H1 (cell line): ENCODE measurements around the gene LAMP1. TPM values are rescaled to one million over a fixed set of nuclear protein-coding genes. Genes with fewer than 3 reads are reported as not detected.

Experiments used
- CTCF ChIA-PET: fragments of 300-600 bp; sonication (Branson Sonifier 250); formaldehyde crosslinking; loops from one replicate; lab custom pipeline; 2021; ENCODE audit not compliant: partially characterized antibody; lab: Charles Lee
- POLR2A ChIA-PET: fragments of 300-600 bp; sonication (Branson Sonifier 250); formaldehyde crosslinking; loops from one replicate; lab custom pipeline; 2021; ENCODE audit warnings: inconsistent platforms; ENCODE audit not compliant: partially characterized antibody; lab: Charles Lee
- DNase-seq, 2 experiments: peaks; one replicate each; pipeline versions ENCODE4 v3.0.0 to v3.0.0-alpha.2; 2010 to 2022; ENCODE audit warnings: low spot score in 2 of 2, low read depth in 1 of 2, mixed read lengths in 1 of 2
- FAIRE-seq: peaks from 2 replicates; lab custom pipeline; 2011; peaks lifted over from hg19 to GRCh38; lab: Jason Lieb, UNC
- H2AFZ ChIP-seq: 2 replicates; pipeline ENCODE4 v1.8.1; 2012; ENCODE audit warnings: low read length, inconsistent platforms
- H2AK5ac ChIP-seq: 2 replicates; pipeline ENCODE4 v1.6.1; 2013; ENCODE audit warnings: low read depth, low read length
- H2BK120ac ChIP-seq: replicated peaks from 2 replicates; pipeline ENCODE3; 2013; ENCODE audit warnings: low read depth, low read length, inconsistent platforms
- H2BK12ac ChIP-seq: 2 replicates; pipeline ENCODE4 v1.6.1; 2013; ENCODE audit warnings: low read depth, low read length
- H2BK15ac ChIP-seq: 2 replicates; pipeline ENCODE4 v1.6.1; 2013; ENCODE audit warnings: low read length
- H2BK20ac ChIP-seq: 2 replicates; pipeline ENCODE4 v1.6.1; 2013; ENCODE audit warnings: low read length
- H2BK5ac ChIP-seq: 2 replicates; pipeline ENCODE4 v1.6.1; 2013; ENCODE audit warnings: low read depth, low read length
- H3K14ac ChIP-seq: 2 replicates; pipeline ENCODE4 v1.6.1; 2013; ENCODE audit warnings: inconsistent platforms; ENCODE audit not compliant: insufficient read length
- H3K18ac ChIP-seq: 2 replicates; pipeline ENCODE4 v1.6.1; 2013; ENCODE audit warnings: low read length; ENCODE audit errors: extremely low read depth
- H3K23ac ChIP-seq: 2 replicates; pipeline ENCODE4 v1.6.1; 2013; ENCODE audit warnings: inconsistent platforms; ENCODE audit not compliant: insufficient read length
- H3K23me2 ChIP-seq: 2 replicates; pipeline ENCODE4 v1.6.1; 2013; ENCODE audit warnings: low read depth, low read length
- H3K27ac ChIP-seq: 2 replicates; pipeline ENCODE4 v1.6.1; 2011; ENCODE audit warnings: low read depth, low read length, inconsistent platforms
- H3K27me3 ChIP-seq, 4 experiments: replicated peaks in 1 of 4; 1 replicate in 1 of 4; 2 replicates in 3 of 4; pipeline versions ENCODE4 v1.6.1 to v1.8.1; 2011 to 2013; ENCODE audit warnings: low read length in 3 of 4, mild to moderate bottlenecking in 3 of 4, inconsistent platforms in 2 of 4, mixed read lengths in 2 of 4, moderate library complexity in 1 of 4; ENCODE audit not compliant: control insufficient read depth in 3 of 4, insufficient read depth in 3 of 4; ENCODE audit errors: extremely low read depth in 1 of 4
- H3K36me3 ChIP-seq, 4 experiments: 2 replicates each; pipeline versions ENCODE4 v1.6.1 to v1.8.1; 2011 to 2013; ENCODE audit warnings: mild to moderate bottlenecking in 4 of 4, low read length in 3 of 4, moderate library complexity in 2 of 4, control low read depth in 1 of 4, inconsistent platforms in 1 of 4; ENCODE audit not compliant: insufficient read depth in 4 of 4, control insufficient read depth in 2 of 4
- H3K4ac ChIP-seq: replicated peaks from 2 replicates; pipeline ENCODE3; 2013; ENCODE audit warnings: low read length, low read depth, mixed read lengths, inconsistent platforms; ENCODE audit not compliant: insufficient read length
- H3K4me1 ChIP-seq, 4 experiments: replicated peaks in 1 of 4; 1 replicate in 1 of 4; 2 replicates in 3 of 4; pipeline versions ENCODE4 v1.6.1 to v1.8.1; 2011 to 2013; ENCODE audit warnings: low read length in 3 of 4, inconsistent platforms in 2 of 4, mixed read lengths in 1 of 4; ENCODE audit not compliant: insufficient read depth in 4 of 4, control insufficient read depth in 3 of 4
- H3K4me2 ChIP-seq, 2 experiments: 2 replicates each; pipeline versions ENCODE4 v1.6.1 to v1.8.1; 2011 to 2013; ENCODE audit warnings: low read depth in 2 of 2, low read length in 2 of 2, control low read depth in 1 of 2, inconsistent platforms in 1 of 2, mild to moderate bottlenecking in 1 of 2; ENCODE audit not compliant: insufficient read depth in 1 of 2
- H3K4me3 ChIP-seq, 4 experiments: fragments of 200-600, 300-600 bp in 1 of 4; sonication (generic), shearing (Covaris generic), sonication (Bioruptor Twin) in 1 of 4; 2 replicates each; pipeline versions ENCODE4 v1.5.1 to v1.8.1; 2011 to 2016; ENCODE audit warnings: low read length in 4 of 4, low read depth in 3 of 4, control low read depth in 2 of 4, inconsistent platforms in 2 of 4, mild to moderate bottlenecking in 2 of 4, mixed read lengths in 1 of 4, moderate library complexity in 1 of 4; ENCODE audit not compliant: insufficient read depth in 2 of 4; ENCODE audit errors: extremely low read depth in 1 of 4
- H3K56ac ChIP-seq: replicated peaks from 2 replicates; pipeline ENCODE3; 2013; ENCODE audit warnings: low read depth, mild to moderate bottlenecking, mixed read lengths, low read length, inconsistent platforms; ENCODE audit not compliant: insufficient read length
- H3K79me1 ChIP-seq: 2 replicates; pipeline ENCODE4 v1.6.1; 2013; ENCODE audit warnings: low read depth, low read length, control low read depth
- H3K79me2 ChIP-seq, 2 experiments: 2 replicates each; pipeline versions ENCODE4 v1.6.1 to v1.8.1; 2012 to 2013; ENCODE audit warnings: low read length in 2 of 2, mild to moderate bottlenecking in 2 of 2, inconsistent platforms in 1 of 2; ENCODE audit not compliant: insufficient read depth in 2 of 2, control insufficient read depth in 1 of 2
- H3K9ac ChIP-seq, 4 experiments: replicated peaks in 1 of 4; 1 replicate in 1 of 4; 2 replicates in 3 of 4; pipeline versions ENCODE4 v1.6.1 to v1.8.1; 2011 to 2013; ENCODE audit warnings: low read depth in 3 of 4, low read length in 3 of 4, control low read depth in 2 of 4, mild to moderate bottlenecking in 2 of 4, moderate library complexity in 2 of 4, inconsistent platforms in 1 of 4; ENCODE audit errors: extremely low read depth in 1 of 4
- H3K9me3 ChIP-seq, 2 experiments: 2 replicates each; pipeline versions ENCODE4 v1.6.1 to v1.8.1; 2012 to 2013; ENCODE audit warnings: mild to moderate bottlenecking in 2 of 2, moderate library complexity in 2 of 2, control low read depth in 1 of 2, inconsistent platforms in 1 of 2, low read depth in 1 of 2, low read length in 1 of 2, mixed read lengths in 1 of 2; ENCODE audit not compliant: insufficient read depth in 2 of 2
- H4K20me1 ChIP-seq, 2 experiments: replicated peaks in 1 of 2; 2 replicates each; pipeline versions ENCODE3 to v1.8.1; 2011 to 2013; ENCODE audit warnings: inconsistent platforms in 2 of 2, low read length in 2 of 2, mild to moderate bottlenecking in 1 of 2; ENCODE audit not compliant: insufficient read depth in 2 of 2, control insufficient read depth in 1 of 2
- H4K5ac ChIP-seq: 2 replicates; pipeline ENCODE4 v1.6.1; 2013; ENCODE audit warnings: low read length, low read depth, mixed read lengths, inconsistent platforms; ENCODE audit not compliant: insufficient read length
- H4K8ac ChIP-seq: 2 replicates; pipeline ENCODE4 v1.8.0; 2013; ENCODE audit warnings: mild to moderate bottlenecking, moderate library complexity, low read length, inconsistent platforms; ENCODE audit not compliant: insufficient read depth; ENCODE audit errors: extremely low read depth
- H4K91ac ChIP-seq: replicated peaks from 2 replicates; pipeline ENCODE3; 2013; ENCODE audit warnings: low read length, mixed read lengths, inconsistent platforms; ENCODE audit not compliant: insufficient read length
- CBX5 ChIP-seq: fragments of 300-800, 300-1000 bp; sonication (generic); IDR thresholded peaks from 2 replicates; pipeline ENCODE4 v1.7.1; 2016; ENCODE audit warnings: antibody characterized with exemption, low read length, low read depth
- FOSL1 ChIP-seq: IDR thresholded peaks from 2 replicates; pipeline ENCODE4 v1.6.1; 2011; ENCODE audit warnings: mild to moderate bottlenecking, low read depth, low read length, moderate library complexity; ENCODE audit not compliant: insufficient read depth
- RAD21 ChIP-seq, 2 experiments: IDR thresholded peaks in 1 of 2; conservative IDR thresholded peaks in 1 of 2; 2 replicates each; pipeline ENCODE4 v1.6.1; 2011; ENCODE audit warnings: low read depth in 2 of 2, low read length in 2 of 2, improper control_type of control experiment in 1 of 2, inconsistent platforms in 1 of 2, mild to moderate bottlenecking in 1 of 2, moderate library complexity in 1 of 2
- TEAD4 ChIP-seq: IDR thresholded peaks from 2 replicates; pipeline ENCODE4 v1.6.1; 2012; ENCODE audit warnings: low read depth, low read length, inconsistent platforms, mixed read lengths
- YY1 ChIP-seq: IDR thresholded peaks from 2 replicates; pipeline ENCODE4 v1.6.1; 2011; ENCODE audit warnings: low read depth, mild to moderate bottlenecking, low read length
- WGBS, 2 experiments: shearing (Covaris generic) in 1 of 2; methylation state at CpG; one replicate each; pipeline versions ENCODE4 v1.1.6 to v1.1.7; 2013 to 2015; ENCODE audit warnings: low lambda C conversion rate in 2 of 2, mixed read lengths in 2 of 2, inconsistent platforms in 1 of 2, low coverage in 1 of 2, missing lambda C conversion rate in 1 of 2; ENCODE audit not compliant: insufficient replicate concordance in 2 of 2, insufficient coverage in 1 of 2, insufficient read length in 1 of 2; ENCODE audit errors: extremely low coverage in 1 of 2, missing lambda C conversion rate in 1 of 2; 5-methylcytosine and 5-hydroxymethylcytosine counted together
- polyA plus RNA-seq, 7 experiments: library from polyadenylated mRNA; depleted of rRNA in 3 of 7; stranded (reverse) in 5 of 7; unstranded in 2 of 7; fragments of >200 nt in 5 of 7; fragments of 200-250 nt in 2 of 7; gene quantifications; 1 replicate in 5 of 7; 2 replicates in 1 of 7; 4 replicates in 1 of 7; pipeline versions ENCODE4 v1.2.1 to v1.2.3, GENCODE V29; 2011 to 2013; ENCODE audit warnings: missing spikeins in 2 of 7, mixed read lengths in 2 of 7
- total RNA-seq: library from RNA; stranded (reverse); fragmentation: NEBNext Ultra II Directional; extraction: Animal tissue kit (Norgen Biotek cat#: 25700); gene quantifications from 2 replicates; pipeline ENCODE4 v1.2.1, GENCODE V29; 2021
- TF ChIP-seq, protein P1 (sequence below), 3 experiments: IDR thresholded peaks; 1 replicate in 2 of 3; 2 replicates in 1 of 3; pipeline versions ENCODE4 v1.5.1 to v1.6.1; 2011; ENCODE audit warnings: low read length in 3 of 3, mild to moderate bottlenecking in 3 of 3, inconsistent platforms in 2 of 3, low read depth in 1 of 3, moderate library complexity in 1 of 3; ENCODE audit not compliant: insufficient read depth in 1 of 3; ENCODE audit errors: control extremely low read depth in 1 of 3

The LAMP1 gene
- total and polyA plus RNA-seq, 2 of the 8 experiments (the other 6 are each of a cell fraction or from before 2014, with no cell fraction given) = 97.6 to 140 TPM

DNA sequence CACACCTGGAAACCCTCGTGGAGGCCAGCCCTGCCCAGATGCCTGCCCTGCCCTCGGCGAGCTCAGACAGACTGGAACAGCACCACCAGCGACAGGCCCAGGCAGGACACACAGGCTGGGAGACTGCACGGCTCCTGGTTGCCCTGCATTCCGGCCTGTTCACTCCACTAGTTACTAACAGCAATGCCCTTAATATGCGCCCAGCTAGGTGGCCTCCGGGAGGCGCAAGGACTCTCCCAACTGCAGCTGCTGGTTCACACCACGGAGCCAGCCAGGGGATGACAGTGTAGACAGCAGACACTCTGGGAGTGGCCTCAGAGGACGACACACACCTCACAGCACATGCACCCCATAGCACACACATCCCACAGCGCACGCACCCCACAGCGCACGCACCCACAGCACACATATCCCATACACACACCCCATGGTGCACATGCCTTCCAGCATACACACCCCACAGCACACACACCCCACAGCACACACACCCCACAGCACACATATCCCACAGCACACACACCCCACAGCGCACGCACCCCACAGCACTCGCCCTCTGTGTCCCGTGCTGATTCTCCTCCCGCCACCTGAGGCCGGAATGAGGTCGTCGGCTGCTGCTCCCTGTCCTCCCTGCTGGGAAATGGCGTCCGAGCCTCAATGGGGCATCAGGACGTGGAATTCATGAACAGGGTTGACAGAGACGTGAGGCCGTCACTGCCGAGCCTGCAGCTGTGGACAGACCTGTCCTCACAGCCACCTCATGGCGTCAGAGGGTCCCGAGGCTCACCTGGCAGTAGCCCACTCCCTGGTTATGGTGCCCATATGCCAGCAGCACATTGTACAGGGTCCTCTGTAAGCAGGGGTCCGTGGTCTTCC, 53.3 kb downstream of the LAMP1 start:
- ChIA-PET CTCF (interaction anchor here (0.6 to 2.3 kb wide), 11 partner anchors 9 to 153 kb away, joined by 3 to 9 read pairs (median 4); no protein-coding TSS in a partner anchor), POLR2A (interaction anchor here (0.6 to 6.6 kb wide), 10 partner anchors 8 to 53 kb away, joined by 3 to 78 read pairs (median 4); partner anchors contain the start of gene GRTP1)
- peaks cover 7 to 18% of the 10 kb centered on the region in 2 experiments; a peak in 2 of 4 replicates for H3K9me3 ChIP-seq
- H3K27ac ChIP-seq = no peak overlapping the region
- no peak for DNase-seq
- no peak overlapping the region for H3K23ac ChIP-seq
- TF ChIP-seq TEAD4 (no peak), FOSL1 (no peak), CBX5 (no peak), RAD21 (IDR thresholded peaks at IDR 0.05 in 1 of 2, conservative IDR thresholded peaks at IDR 0.05 in 1 of 2; ENCODE audit: low read depth in 2 of 2, low read length in 2 of 2) (peak; percentile 48 to 63; a peak in 3 of 4 replicates), YY1 (no peak)
- TF ChIP-seq, protein P1, sequence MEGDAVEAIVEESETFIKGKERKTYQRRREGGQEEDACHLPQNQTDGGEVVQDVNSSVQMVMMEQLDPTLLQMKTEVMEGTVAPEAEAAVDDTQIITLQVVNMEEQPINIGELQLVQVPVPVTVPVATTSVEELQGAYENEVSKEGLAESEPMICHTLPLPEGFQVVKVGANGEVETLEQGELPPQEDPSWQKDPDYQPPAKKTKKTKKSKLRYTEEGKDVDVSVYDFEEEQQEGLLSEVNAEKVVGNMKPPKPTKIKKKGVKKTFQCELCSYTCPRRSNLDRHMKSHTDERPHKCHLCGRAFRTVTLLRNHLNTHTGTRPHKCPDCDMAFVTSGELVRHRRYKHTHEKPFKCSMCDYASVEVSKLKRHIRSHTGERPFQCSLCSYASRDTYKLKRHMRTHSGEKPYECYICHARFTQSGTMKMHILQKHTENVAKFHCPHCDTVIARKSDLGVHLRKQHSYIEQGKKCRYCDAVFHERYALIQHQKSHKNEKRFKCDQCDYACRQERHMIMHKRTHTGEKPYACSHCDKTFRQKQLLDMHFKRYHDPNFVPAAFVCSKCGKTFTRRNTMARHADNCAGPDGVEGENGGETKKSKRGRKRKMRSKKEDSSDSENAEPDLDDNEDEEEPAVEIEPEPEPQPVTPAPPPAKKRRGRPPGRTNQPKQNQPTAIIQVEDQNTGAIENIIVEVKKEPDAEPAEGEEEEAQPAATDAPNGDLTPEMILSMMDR (IDR thresholded peaks at IDR 0.05; ENCODE audit: control extremely low read depth in 1 of 3, insufficient read depth in 1 of 3, low read depth in 1 of 3, low read length in 3 of 3) = peak in 2 of 3 experiments; percentile 24 to 43; a peak in 2 of 4 replicates
- TF ChIP-seq, all 59 proteins: peak for 2
- H4K91ac ChIP-seq = peak overlapping the region; percentile 42
- H4K20me1 ChIP-seq = peaks cover 1 to 7% of the 10 kb centered on the region in 2 experiments
- no peak overlapping the region for H3K4me2 ChIP-seq
- H2BK20ac ChIP-seq = no peak overlapping the region
- no peak overlapping the region for H2AK5ac ChIP-seq
- no peak overlapping the region for H2BK15ac ChIP-seq
- H3K4me1 ChIP-seq = no peaks in the 10 kb centered on the region
- peaks cover 0 to 2% of the 10 kb centered on the region in 2 experiments; a peak in 1 of 4 replicates for H3K79me2 ChIP-seq
- FAIRE-seq = no peak
- H4K8ac ChIP-seq = no peak overlapping the region
- no peak overlapping the region for H3K4ac ChIP-seq
- H3K56ac ChIP-seq = no peak overlapping the region
- no peak overlapping the region for H3K4me3 ChIP-seq
- no peak overlapping the region for H2BK120ac ChIP-seq
- no peak overlapping the region for H2BK12ac ChIP-seq
- H3K36me3 ChIP-seq = peaks cover 36 to 62% (median 48%) of the 10 kb centered on the region in 4 experiments
- no peak overlapping the region for H3K18ac ChIP-seq
- no peak overlapping the region for H3K14ac ChIP-seq
- no peaks in the 10 kb centered on the region for H3K23me2 ChIP-seq
- WGBS, 2 experiments = 90% methylated on average over 31 of the region's 32 CpGs; no CpG with 5 or more reads in 1 of the 2 experiments
- H3K9ac ChIP-seq = no peak overlapping the region
- no peak overlapping the region for H4K5ac ChIP-seq
- H2BK5ac ChIP-seq = no peak overlapping the region
- no peaks in the 10 kb centered on the region for H3K27me3 ChIP-seq
- H3K79me1 ChIP-seq = 0 out of 2 replicates have a peak, but pooled peaks cover 9% of the 10 kb centered on the region
- no peak overlapping the region for H2AFZ ChIP-seq
